ENCODE measurements around the gene SLC8A1. TPM values are rescaled to one million over a fixed set of nuclear protein-coding genes. Genes with fewer than 3 reads are reported as not detected.

Gene SLC8A1
- total and polyA plus RNA-seq, 2 donors (not counting 1 experiment from before 2014, with no cell fraction given): 0.07 to 0.20 TPM

GRCh38 chr2:40285391-40285790 lies 166.5 kb downstream of the SLC8A1 start:
- peaks cover 16 to 26% of the 10 kb centered on the region in 2 donors for H3K4me1 ChIP-seq (ENCODE audit: control insufficient read depth in 2 of 2, insufficient read depth in 2 of 2, low read length in 2 of 2)
- no peak overlapping the region for H3K4me3 ChIP-seq (ENCODE audit: control extremely low read depth in 1 of 5, extremely low read depth in 1 of 5, insufficient read depth in 1 of 5, low read depth in 2 of 5, low read length in 4 of 5)
- CTCF ChIA-PET: no interaction called here
- Mint-ChIP-seq H3K27me3 (no peaks in the 10 kb centered on the region), H3K27ac (no peak overlapping the region), H3K9me3 (ENCODE audit: insufficient read depth) (no peaks in the 10 kb centered on the region), H3K4me1 (peaks cover 37% of the 10 kb centered on the region), H3K4me3 (no peak overlapping the region)
- intact Hi-C loops (cut with micrococcal nuclease): no loop called here
- no peaks in the 10 kb centered on the region for H3K36me3 ChIP-seq (replicated peaks in 1 of 2; ENCODE audit: control extremely low read depth in 1 of 2, control insufficient read depth in 1 of 2, extremely low read depth in 1 of 2, insufficient read depth in 2 of 2, low read length in 1 of 2)
- H3K9me3 ChIP-seq (ENCODE audit: control extremely low read depth in 1 of 3, control insufficient read depth in 2 of 3, insufficient read depth in 1 of 3, low read length in 2 of 3): no peaks in the 10 kb centered on the region
- no peak for ATAC-seq (ENCODE audit: low read depth)
- H3K4me2 ChIP-seq (replicated peaks; ENCODE audit: low read depth, low read length, poor library complexity, severe bottlenecking): no peak overlapping the region
- no peak for DNase-seq
- no peak overlapping the region for H2AFZ ChIP-seq (ENCODE audit: insufficient read depth, low read depth, low read length, poor library complexity, severe bottlenecking)
- H3K27ac ChIP-seq (ENCODE audit: low read length in 2 of 2): no peak overlapping the region
- H3K9ac ChIP-seq (ENCODE audit: low read length): no peak overlapping the region
- TF ChIP-seq CTCF (IDR thresholded peaks at IDR 0.05) (no peak), EZH2 (IDR thresholded peaks at IDR 0.05; ENCODE audit: borderline replicate concordance, insufficient read depth, low read depth, low read length, poor library complexity, severe bottlenecking) (no peak)
- POLR2A ChIA-PET: no interaction called here
- H4K20me1 ChIP-seq (ENCODE audit: control insufficient read depth, insufficient read depth, low read length, poor library complexity, severe bottlenecking): no peaks in the 10 kb centered on the region
- no peaks in the 10 kb centered on the region for H3K27me3 ChIP-seq (replicated peaks in 1 of 4; ENCODE audit: control extremely low read depth in 1 of 4, control insufficient read depth in 3 of 4, insufficient read depth in 4 of 4, low read length in 3 of 4)
- H3K79me2 ChIP-seq (ENCODE audit: control insufficient read depth, insufficient read depth, low read length): no peaks in the 10 kb centered on the region

GRCh38 chr2:40284797-40285196 lies 167.1 kb downstream of the SLC8A1 start:
- H3K36me3 ChIP-seq (replicated peaks in 1 of 2; ENCODE audit: control extremely low read depth in 1 of 2, control insufficient read depth in 1 of 2, extremely low read depth in 1 of 2, insufficient read depth in 2 of 2, low read length in 1 of 2): no peaks in the 10 kb centered on the region
- no peak overlapping the region for H3K4me3 ChIP-seq (ENCODE audit: control extremely low read depth in 1 of 5, extremely low read depth in 1 of 5, insufficient read depth in 1 of 5, low read depth in 2 of 5, low read length in 4 of 5)
- ChIA-PET CTCF (no interaction called here), POLR2A (no interaction called here)
- H2AFZ ChIP-seq (ENCODE audit: insufficient read depth, low read depth, low read length, poor library complexity, severe bottlenecking): no peak overlapping the region
- no CpG with 5 or more reads among the region's 1 CpG for WGBS (ENCODE audit: insufficient coverage)
- Mint-ChIP-seq H3K27ac (no peak overlapping the region), H3K27me3 (no peaks in the 10 kb centered on the region), H3K4me1 (peaks cover 32% of the 10 kb centered on the region), H3K4me3 (no peak overlapping the region), H3K9me3 (ENCODE audit: insufficient read depth) (no peaks in the 10 kb centered on the region)
- no peaks in the 10 kb centered on the region for H3K9me3 ChIP-seq (ENCODE audit: control extremely low read depth in 1 of 3, control insufficient read depth in 2 of 3, insufficient read depth in 1 of 3, low read length in 2 of 3)
- no peak overlapping the region for H3K4me2 ChIP-seq (replicated peaks; ENCODE audit: low read depth, low read length, poor library complexity, severe bottlenecking)
- ATAC-seq (ENCODE audit: low read depth) (no peak), DNase-seq (no peak)
- peaks cover 16 to 26% of the 10 kb centered on the region in 2 donors for H3K4me1 ChIP-seq (ENCODE audit: control insufficient read depth in 2 of 2, insufficient read depth in 2 of 2, low read length in 2 of 2)
- H3K79me2 ChIP-seq (ENCODE audit: control insufficient read depth, insufficient read depth, low read length): no peaks in the 10 kb centered on the region
- H3K9ac ChIP-seq (ENCODE audit: low read length): no peak overlapping the region
- no peak overlapping the region for H3K27ac ChIP-seq (ENCODE audit: low read length in 2 of 2)
- intact Hi-C loops (cut with micrococcal nuclease): no loop called here
- no peaks in the 10 kb centered on the region for H3K27me3 ChIP-seq (replicated peaks in 1 of 4; ENCODE audit: control extremely low read depth in 1 of 4, control insufficient read depth in 3 of 4, insufficient read depth in 4 of 4, low read length in 3 of 4)
- no peaks in the 10 kb centered on the region for H4K20me1 ChIP-seq (ENCODE audit: control insufficient read depth, insufficient read depth, low read length, poor library complexity, severe bottlenecking)
- TF ChIP-seq EZH2 (IDR thresholded peaks at IDR 0.05; ENCODE audit: borderline replicate concordance, insufficient read depth, low read depth, low read length, poor library complexity, severe bottlenecking): no peak
- no peak for TF ChIP-seq CTCF (IDR thresholded peaks at IDR 0.05)

Measured in B cell (primary cell).